ENCODE results near the gene PSME1.
A peak's percentile ranks its signal among the peaks of the same experiment; 100 is the strongest.

The PSME1 gene

GRCh38 chr14:24132061-24132685 lies 3.8 kb upstream of the PSME1 start:
- Mint-ChIP-seq H3K27me3 (no peaks in the 10 kb centered on the region), H3K36me3 (peaks cover 5% of the 10 kb centered on the region), H3K9me3 (no peaks in the 10 kb centered on the region), H3K4me3 (peak overlapping the region; percentile 71), H3K4me1 (peaks cover 39% of the 10 kb centered on the region), H3K27ac (peak overlapping the region; percentile 98)

- Mint-ChIP-seq H3K4me1 (peaks cover 45% of the 10 kb centered on the region), H3K27ac (peak overlapping the region; percentile 98), H3K36me3 (peaks cover 5% of the 10 kb centered on the region), H3K4me3 (peak overlapping the region; percentile 71), H3K9me3 (no peaks in the 10 kb centered on the region), H3K27me3 (no peaks in the 10 kb centered on the region)
Measured at GRCh38 chr14:24132976-24133375, 3.0 kb upstream of the PSME1 start.

- Mint-ChIP-seq H3K4me1 (peaks cover 53% of the 10 kb centered on the region), H3K27ac (peak overlapping the region; percentile 6), H3K27me3 (no peaks in the 10 kb centered on the region), H3K4me3 (no peak overlapping the region), H3K36me3 (peaks cover 9% of the 10 kb centered on the region), H3K9me3 (no peaks in the 10 kb centered on the region)
Measured at GRCh38 chr14:24133735-24134134, 2.3 kb upstream of the PSME1 start.

- Mint-ChIP-seq H3K4me1 (peaks cover 65% of the 10 kb centered on the region), H3K36me3 (peaks cover 17% of the 10 kb centered on the region), H3K4me3 (peak overlapping the region; percentile 93), H3K27me3 (no peaks in the 10 kb centered on the region), H3K9me3 (no peaks in the 10 kb centered on the region), H3K27ac (peak overlapping the region; percentile 96)
Measured at GRCh38 chr14:24135584-24135833, 485 bp upstream of the PSME1 start.

GRCh38 chr14:24136684-24137528 lies 912 bp downstream of the PSME1 start:
- H3K4me3 Mint-ChIP-seq = peak overlapping the region; percentile 93
- H3K9me3 Mint-ChIP-seq = no peaks in the 10 kb centered on the region
- no peaks in the 10 kb centered on the region for H3K27me3 Mint-ChIP-seq
- peaks cover 17% of the 10 kb centered on the region for H3K36me3 Mint-ChIP-seq
- peaks cover 63% of the 10 kb centered on the region for H3K4me1 Mint-ChIP-seq
- H3K27ac Mint-ChIP-seq = peak overlapping the region; percentile 90

- Mint-ChIP-seq H3K4me1 (peaks cover 60% of the 10 kb centered on the region), H3K27ac (peak overlapping the region; percentile 90), H3K27me3 (no peaks in the 10 kb centered on the region), H3K36me3 (peaks cover 17% of the 10 kb centered on the region), H3K9me3 (no peaks in the 10 kb centered on the region), H3K4me3 (peak overlapping the region; percentile 93)
Measured at GRCh38 chr14:24137529-24138395, 1.8 kb downstream of the PSME1 start.

- peak overlapping the region; percentile 93 for H3K4me3 Mint-ChIP-seq
- H3K9me3 Mint-ChIP-seq = no peaks in the 10 kb centered on the region
- peaks cover 17% of the 10 kb centered on the region for H3K36me3 Mint-ChIP-seq
- H3K27ac Mint-ChIP-seq = peak overlapping the region; percentile 18
- H3K27me3 Mint-ChIP-seq = no peaks in the 10 kb centered on the region
- H3K4me1 Mint-ChIP-seq = peaks cover 64% of the 10 kb centered on the region
Measured at GRCh38 chr14:24138396-24139271, 2.6 kb downstream of the PSME1 start.

- Mint-ChIP-seq H3K9me3 (no peaks in the 10 kb centered on the region), H3K27me3 (no peaks in the 10 kb centered on the region), H3K4me3 (peak overlapping the region; percentile 89), H3K36me3 (peaks cover 21% of the 10 kb centered on the region), H3K27ac (peak overlapping the region; percentile 15), H3K4me1 (peaks cover 69% of the 10 kb centered on the region)
Measured at GRCh38 chr14:24139272-24139934, 3.4 kb downstream of the PSME1 start.

GRCh38 chr14:24141097-24141880 lies 5.3 kb downstream of the PSME1 start, which contains the start of gene EMC9:
Gene EMC9 (minus strand): TSS chr14:24141591. CDS start chr14:24141304, 287 bp downstream.
- Mint-ChIP-seq H3K27me3 (no peaks in the 10 kb centered on the region), H3K4me3 (peak within 1 kb of the TSS; percentile 89), H3K36me3 (peaks cover 24% of the 10 kb centered on the region), H3K9me3 (no peaks in the 10 kb centered on the region), H3K4me1 (peaks cover 75% of the 10 kb centered on the region), H3K27ac (peak within 1 kb of the TSS; percentile 78)

GRCh38 chr14:24143511-24143910 lies 7.5 kb downstream of the PSME1 start:
- peaks cover 63% of the 10 kb centered on the region for H3K4me1 Mint-ChIP-seq
- H3K27ac Mint-ChIP-seq = peak overlapping the region; percentile 65
- H3K27me3 Mint-ChIP-seq = no peaks in the 10 kb centered on the region
- H3K4me3 Mint-ChIP-seq = no peak overlapping the region
- H3K9me3 Mint-ChIP-seq = no peaks in the 10 kb centered on the region
- H3K36me3 Mint-ChIP-seq = peaks cover 15% of the 10 kb centered on the region

- peaks cover 63% of the 10 kb centered on the region for H3K4me1 Mint-ChIP-seq
- no peaks in the 10 kb centered on the region for H3K27me3 Mint-ChIP-seq
- H3K27ac Mint-ChIP-seq = peak overlapping the region; percentile 89
Measured at GRCh38 chr14:24144451-24144850, 8.5 kb downstream of the PSME1 start.

GRCh38 chr14:24145219-24145618 lies 9.2 kb downstream of the PSME1 start:
- Mint-ChIP-seq H3K4me3 (peak overlapping the region; percentile 99), H3K27ac (peak overlapping the region; percentile 98), H3K36me3 (peaks cover 7% of the 10 kb centered on the region), H3K27me3 (no peaks in the 10 kb centered on the region), H3K4me1 (peaks cover 63% of the 10 kb centered on the region), H3K9me3 (no peaks in the 10 kb centered on the region)

More at GRCh38 chr14:24144451-24144850, 8.5 kb downstream of the PSME1 start:
- peak overlapping the region; percentile 68 for H3K4me3 Mint-ChIP-seq
- H3K9me3 Mint-ChIP-seq = no peaks in the 10 kb centered on the region
- H3K36me3 Mint-ChIP-seq = peaks cover 8% of the 10 kb centered on the region

GRCh38 chr14:24145690-24146452 lies 9.9 kb downstream of the PSME1 start:
- Mint-ChIP-seq H3K4me1 (peaks cover 66% of the 10 kb centered on the region), H3K4me3 (peak overlapping the region; percentile 99), H3K36me3 (peaks cover 10% of the 10 kb centered on the region), H3K27ac (peak overlapping the region; percentile 98), H3K27me3 (no peaks in the 10 kb centered on the region), H3K9me3 (no peaks in the 10 kb centered on the region)
